A549 (cell line): ENCODE measurements around the gene TM4SF18. TPM values are rescaled to one million over a fixed set of nuclear protein-coding genes. Genes with fewer than 3 reads are reported as not detected.
A peak's percentile ranks its signal among the peaks of the same experiment; 100 is the strongest.

ENCODE experiments used
- ATAC-seq, 2 experiments: fragments of 200-7000 bp in 1 of 2; fragments of >200 bp in 1 of 2; cut with Nextera tagmentation in 1 of 2; cut with Tn5 transposase in 1 of 2; 3 replicates each; pipeline versions ENCODE4 v1.8.0 to v1.9.1; 2018 to 2020; ENCODE audit warnings: mild to moderate bottlenecking in 1 of 2, moderate library complexity in 1 of 2
- CTCF ChIA-PET: fragments of 300-600 bp; sonication (Branson Sonifier 250); formaldehyde crosslinking; extraction: SDS; loops from one replicate; lab custom pipeline; 2021; ENCODE audit warnings: antibody characterized with exemption, inconsistent platforms; lab: Yijun Ruan, JAX
- POLR2A ChIA-PET: fragments of 350-600 bp; formaldehyde crosslinking; extraction: SDS; loops from one replicate; lab custom pipeline; 2021; ENCODE audit warnings: antibody characterized with exemption, inconsistent platforms; lab: Yijun Ruan, JAX
- DNase-seq, 2 experiments: peaks; one replicate each; pipeline versions ENCODE4 v3.0.0 to v3.0.0-alpha.2; 2011 to 2016; ENCODE audit warnings: low read depth in 1 of 2, low spot score in 1 of 2
- FAIRE-seq: peaks from 2 replicates; lab custom pipeline; 2011; peaks lifted over from hg19 to GRCh38; lab: Jason Lieb, UNC
- H3K27ac ChIP-seq, 2 experiments: fragments of >200 bp; sonication (Bioruptor Twin); formaldehyde crosslinking; 3 replicates each; pipeline ENCODE4 v1.5.1; 2016 to 2017
- H3K4me1 ChIP-seq: fragments of >200 bp; sonication (Bioruptor Twin); formaldehyde crosslinking; 3 replicates; pipeline ENCODE4 v1.6.1; 2016
- H3K4me2 ChIP-seq: fragments of >200 bp; sonication (Bioruptor Twin); formaldehyde crosslinking; 3 replicates; pipeline ENCODE4 v1.6.1; 2016
- H3K4me3 ChIP-seq: fragments of >200 bp; sonication (Bioruptor Twin); formaldehyde crosslinking; 3 replicates; pipeline ENCODE4 v1.5.1; 2016
- H3K9me3 ChIP-seq: fragments of >200 bp; sonication (Bioruptor Twin); formaldehyde crosslinking; 3 replicates; pipeline ENCODE4 v1.6.1; 2016
- CBX8 ChIP-seq: fragments of 200-600 bp; sonication (generic); IDR thresholded peaks from 2 replicates; pipeline ENCODE4 v1.6.1; 2016
- CTCF ChIP-seq: fragments of >200 bp; sonication (Bioruptor Twin); formaldehyde crosslinking; IDR thresholded peaks from 3 replicates; pipeline ENCODE4 v1.5.1; 2016
- ESRRA ChIP-seq: fragments of 150-350 bp; IDR thresholded peaks from 2 replicates; pipeline ENCODE4 v1.6.1; 2014; ENCODE audit warnings: mild to moderate bottlenecking, low read length, borderline replicate concordance
- HMGXB4 ChIP-seq: fragments of 250-450 bp; sonication (Bioruptor Pico); IDR thresholded peaks from 2 replicates; pipeline ENCODE4 v1.5.0; 2021; ENCODE audit warnings: mild to moderate bottlenecking, moderate library complexity, borderline replicate concordance
- JUN ChIP-seq, 2 experiments: fragments of >200 bp; sonication (Bioruptor Twin); formaldehyde crosslinking; IDR thresholded peaks; 2 replicates in 1 of 2; 3 replicates in 1 of 2; pipeline ENCODE4 v1.6.1; 2016 to 2017
- MAFK ChIP-seq: fragments of 450-650 bp; IDR thresholded peaks from 2 replicates; pipeline ENCODE4 v1.6.1; 2014; ENCODE audit not compliant: partially characterized antibody
- MAX ChIP-seq: IDR thresholded peaks from 2 replicates; pipeline ENCODE4 v1.6.1; 2012
- MAZ ChIP-seq: fragments of 150-350 bp; IDR thresholded peaks from 2 replicates; pipeline ENCODE4 v1.6.1; 2014; ENCODE audit warnings: antibody characterized with exemption, low read depth, low read length, borderline replicate concordance
- MYC ChIP-seq: IDR thresholded peaks from 2 replicates; pipeline ENCODE4 v1.6.1; 2012; ENCODE audit warnings: mild to moderate bottlenecking, inconsistent platforms, low read length, improper control_type of control experiment, borderline replicate concordance
- NR3C1 ChIP-seq: fragments of >200 bp; sonication (Bioruptor Twin); formaldehyde crosslinking; IDR thresholded peaks from 3 replicates; pipeline ENCODE4 v1.6.1; 2017
- PHF8 ChIP-seq: fragments of 200-600 bp; sonication (generic); IDR thresholded peaks from 2 replicates; pipeline ENCODE4 v1.6.1; 2016; ENCODE audit warnings: low read depth, mild to moderate bottlenecking, antibody characterized with exemption, moderate library complexity, borderline replicate concordance
- POLR2AphosphoS2 ChIP-seq: conservative IDR thresholded peaks from 2 replicates; pipeline ENCODE4 v1.6.1; 2012; ENCODE audit warnings: low read length, improper control_type of control experiment, inconsistent platforms
- RAD21 ChIP-seq, 2 experiments: fragments of >200 bp in 1 of 2; sonication (Bioruptor Twin) in 1 of 2; formaldehyde crosslinking in 1 of 2; IDR thresholded peaks in 1 of 2; conservative IDR thresholded peaks in 1 of 2; 2 replicates in 1 of 2; 3 replicates in 1 of 2; pipeline ENCODE4 v1.6.1; 2012 to 2018; ENCODE audit warnings: inconsistent platforms in 1 of 2
- RARB ChIP-seq: fragments of 250-450 bp; sonication (Bioruptor Pico); IDR thresholded peaks from 2 replicates; pipeline ENCODE4 v1.8.0; 2021; ENCODE audit warnings: mild to moderate bottlenecking, moderate library complexity
- RCOR1 ChIP-seq: fragments of 150-350 bp; IDR thresholded peaks from 2 replicates; pipeline ENCODE4 v1.6.1; 2014; ENCODE audit warnings: antibody characterized with exemption, low read length, low read depth
- REST ChIP-seq: fragments of 200-600 bp; sonication (generic); IDR thresholded peaks from 2 replicates; pipeline ENCODE4 v1.6.1; 2016; ENCODE audit warnings: antibody characterized with exemption, mild to moderate bottlenecking, moderate library complexity
- SREBF2 ChIP-seq: fragments of 450-650 bp; IDR thresholded peaks from 2 replicates; pipeline ENCODE4 v1.6.1; 2014; ENCODE audit warnings: mild to moderate bottlenecking, moderate library complexity
- TP53 ChIP-seq: fragments of 250-450 bp; sonication (Bioruptor Pico); IDR thresholded peaks from 2 replicates; pipeline ENCODE4 v1.5.0; 2021; ENCODE audit warnings: mild to moderate bottlenecking, moderate library complexity
- ZSCAN20 ChIP-seq: fragments of 250-450 bp; sonication (Bioruptor Pico); IDR thresholded peaks from 2 replicates; pipeline ENCODE4 v1.8.0; 2022; ENCODE audit warnings: mild to moderate bottlenecking, moderate library complexity
- WGBS: methylation state at CpG from one replicate; pipeline ENCODE4 v1.1.6; 2017; ENCODE audit errors: missing lambda C conversion rate; 5-methylcytosine and 5-hydroxymethylcytosine counted together
- polyA plus RNA-seq, 4 experiments: library from polyadenylated mRNA; depleted of rRNA in 3 of 4; stranded (reverse); fragments of >200 nt; fragmentation: RNase III in 1 of 4; extraction: RNeasy Plus Mini Kit Qiagen cat#74134 plus additional on column Dnase treatment in 1 of 4; gene quantifications; 2 replicates in 3 of 4; 3 replicates in 1 of 4; pipeline ENCODE4 v1.2.3, GENCODE V29; 2011 to 2017
- TF ChIP-seq, protein P1 (sequence below): fragments of >200 bp; sonication (Bioruptor Twin); formaldehyde crosslinking; IDR thresholded peaks from 3 replicates; pipeline ENCODE4 v1.6.1; 2016
- TF ChIP-seq, protein P2 (sequence below): fragments of 450-650 bp; IDR thresholded peaks from 2 replicates; pipeline ENCODE4 v1.6.1; 2014; ENCODE audit warnings: antibody characterized with exemption

The TM4SF18 gene
- polyA plus RNA-seq, 2 of the 4 experiments (the other 2 are of a cell fraction), result 51.3 to 99.8 TPM

DNA sequence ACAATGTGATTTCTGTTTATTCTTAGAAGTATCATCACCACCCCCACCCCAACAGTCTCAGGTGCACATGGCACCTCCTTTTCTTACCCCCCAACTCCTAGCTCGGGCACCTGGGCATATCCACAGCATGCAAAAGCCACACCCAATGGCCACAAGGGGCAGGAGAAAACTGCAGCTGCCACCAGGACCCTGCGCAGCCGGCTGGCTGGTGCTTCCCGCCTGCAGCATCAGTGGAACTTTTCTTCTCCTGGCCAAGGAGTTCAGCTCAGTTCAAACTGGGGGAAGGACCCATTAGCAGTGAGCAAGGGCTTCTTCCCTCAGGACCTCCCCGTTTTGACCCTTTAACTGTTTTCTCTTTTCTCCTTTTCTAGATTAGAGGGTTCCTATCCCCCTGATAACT lies 44.8 kb downstream of the TM4SF18 start:
- POLR2A ChIA-PET, result no interaction called here
- Histone ChIP-seq H3K27ac (peak overlapping the region in 1 of 2 experiments; percentile 9; a peak in 2 of 6 replicates), H3K4me1 (no peaks in the 10 kb centered on the region), H3K4me3 (no peak overlapping the region), H3K9me3 (no peaks in the 10 kb centered on the region), H3K4me2 (no peak overlapping the region)
- TF ChIP-seq POLR2AphosphoS2 (no peak), RAD21 (conservative IDR thresholded peaks at IDR 0.05 in 1 of 2, IDR thresholded peaks at IDR 0.05 in 1 of 2) (0 out of 5 replicates have a peak, but pooled peaks of 1 of the 2 experiments have one; percentile 8), TP53 (CRISPR knock-in tag) (no peak)
- DNase-seq, result no peak
- 70% methylated on average over 5 of the region's 5 CpGs for WGBS
- ATAC-seq, result peak in 1 of 2 experiments; percentile 61; a peak in 3 of 6 replicates
- FAIRE-seq, result no peak
- CTCF ChIA-PET, result interaction anchor here (1.1 to 1.7 kb wide), 3 partner anchors 9 to 45 kb away, joined by 3 to 8 read pairs (median 3); partner anchors contain the start of gene TM4SF18

DNA sequence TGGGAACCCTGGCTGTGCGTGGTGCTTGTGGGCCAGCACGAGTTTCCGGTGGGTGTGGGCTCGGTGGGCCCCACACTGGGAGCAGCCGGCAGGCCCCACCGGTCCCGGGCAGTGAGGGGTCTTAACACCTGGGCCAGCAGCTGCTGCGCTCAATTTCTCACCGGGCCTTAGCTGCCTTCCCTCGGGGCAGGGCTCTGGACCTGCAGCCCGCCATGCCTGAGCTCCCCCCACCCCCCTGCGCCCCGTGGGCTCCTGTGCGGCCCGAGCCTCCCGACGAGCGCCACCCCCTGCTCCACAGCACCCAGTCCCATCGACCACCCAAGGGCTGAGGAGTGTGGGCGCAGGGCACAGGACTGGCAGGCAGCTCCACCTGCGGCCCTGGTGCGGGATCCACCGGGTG lies 49.4 kb downstream of the TM4SF18 start:
- H3K4me1 ChIP-seq, result peaks cover 26% of the 10 kb centered on the region; the same call in 2 of the 3 replicates
- FAIRE-seq, result no peak
- POLR2A ChIA-PET, result no interaction called here

DNA sequence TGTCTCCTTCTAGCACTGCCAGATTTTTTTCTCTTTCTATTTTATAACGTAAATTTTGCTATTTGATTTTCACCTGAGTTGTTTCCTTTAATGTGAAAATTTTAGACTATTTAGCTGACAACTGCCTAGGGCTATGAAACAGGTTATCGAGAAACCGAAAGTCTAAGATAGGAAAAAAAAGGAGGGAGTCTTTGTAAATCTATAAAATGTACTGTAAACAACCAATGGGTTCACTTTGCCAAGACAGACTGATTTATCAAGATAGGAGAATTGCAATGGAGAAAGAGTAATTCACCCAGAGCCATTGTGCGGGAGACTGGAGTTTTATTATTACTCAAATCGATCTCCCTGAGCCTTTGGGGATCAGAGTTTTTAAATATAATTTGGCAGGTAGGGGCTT lies 50.0 kb downstream of the TM4SF18 start:
- no peaks in the 10 kb centered on the region for H3K9me3 ChIP-seq
- DNase-seq, result no peak
- H3K4me2 ChIP-seq, result peak overlapping the region; percentile 12; the same call in 1 of the 3 replicates
- no peak overlapping the region for H3K4me3 ChIP-seq
- peaks cover 33% of the 10 kb centered on the region for H3K4me1 ChIP-seq
- peak; percentile 54 for FAIRE-seq
- H3K27ac ChIP-seq, result peak overlapping the region in 1 of 2 experiments; percentile 55; a peak in 2 of 6 replicates
- POLR2A ChIA-PET, result no interaction called here
- WGBS, result 66% methylated on average over 5 of the region's 5 CpGs
- no peak for ATAC-seq
- CTCF ChIA-PET, result interaction anchor here (0.8 to 1.4 kb wide), 5 partner anchors 9 to 196 kb away, joined by 3 to 4 read pairs (median 3); no protein-coding TSS in a partner anchor
- no peak for TF ChIP-seq TP53 (CRISPR knock-in tag)
- no peak for TF ChIP-seq HMGXB4 (CRISPR knock-in tag)
- no peak for TF ChIP-seq MYC
- TF ChIP-seq, protein P1, sequence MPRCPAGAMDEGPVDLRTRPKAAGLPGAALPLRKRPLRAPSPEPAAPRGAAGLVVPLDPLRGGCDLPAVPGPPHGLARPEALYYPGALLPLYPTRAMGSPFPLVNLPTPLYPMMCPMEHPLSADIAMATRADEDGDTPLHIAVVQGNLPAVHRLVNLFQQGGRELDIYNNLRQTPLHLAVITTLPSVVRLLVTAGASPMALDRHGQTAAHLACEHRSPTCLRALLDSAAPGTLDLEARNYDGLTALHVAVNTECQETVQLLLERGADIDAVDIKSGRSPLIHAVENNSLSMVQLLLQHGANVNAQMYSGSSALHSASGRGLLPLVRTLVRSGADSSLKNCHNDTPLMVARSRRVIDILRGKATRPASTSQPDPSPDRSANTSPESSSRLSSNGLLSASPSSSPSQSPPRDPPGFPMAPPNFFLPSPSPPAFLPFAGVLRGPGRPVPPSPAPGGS, result no peak
- no peak for TF ChIP-seq PHF8
- TF ChIP-seq JUN (IDR thresholded peaks at IDR 0.05), result no peak
- TF ChIP-seq ESRRA, result no peak
- no peak for TF ChIP-seq MAFK
- no peak for TF ChIP-seq REST
- no peak for TF ChIP-seq SREBF2

More for the DNA sequence above, 49.4 kb downstream of the TM4SF18 start:
- DNase-seq (no peak), ATAC-seq (no peak)
- no peak for TF ChIP-seq POLR2AphosphoS2
- no peak for TF ChIP-seq CBX8
- TF ChIP-seq RARB (CRISPR knock-in tag), result no peak
- no peak for TF ChIP-seq MAZ
- TF ChIP-seq RAD21 (conservative IDR thresholded peaks at IDR 0.05 in 1 of 2, IDR thresholded peaks at IDR 0.05 in 1 of 2), result no peak
- no peak for TF ChIP-seq MAX
- no peak for TF ChIP-seq RCOR1
- TF ChIP-seq, protein P2, sequence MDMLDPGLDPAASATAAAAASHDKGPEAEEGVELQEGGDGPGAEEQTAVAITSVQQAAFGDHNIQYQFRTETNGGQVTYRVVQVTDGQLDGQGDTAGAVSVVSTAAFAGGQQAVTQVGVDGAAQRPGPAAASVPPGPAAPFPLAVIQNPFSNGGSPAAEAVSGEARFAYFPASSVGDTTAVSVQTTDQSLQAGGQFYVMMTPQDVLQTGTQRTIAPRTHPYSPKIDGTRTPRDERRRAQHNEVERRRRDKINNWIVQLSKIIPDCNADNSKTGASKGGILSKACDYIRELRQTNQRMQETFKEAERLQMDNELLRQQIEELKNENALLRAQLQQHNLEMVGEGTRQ, result no peak
- TF ChIP-seq ZSCAN20 (CRISPR knock-in tag), result no peak
- TF ChIP-seq CTCF, result no peak
- TF ChIP-seq NR3C1, result no peak
- peak overlapping the region in 1 of 2 experiments; percentile 55; a peak in 3 of 6 replicates for H3K27ac ChIP-seq
- no peak overlapping the region for H3K4me3 ChIP-seq
- no peak overlapping the region for H3K4me2 ChIP-seq
- no peaks in the 10 kb centered on the region for H3K9me3 ChIP-seq
- CTCF ChIA-PET, result interaction anchor here (1.1 to 1.4 kb wide), 3 partner anchors 12 to 164 kb away, joined by 3 read pairs; partner anchors contain the start of gene TM4SF18
- whole genome bisulfite sequencing, result 91% methylated on average over 7 of the region's 23 CpGs
